Body of pancreas (tissue), 4 donors: ENCODE measurements around the gene AURKB.

Experiments used
- CTCF ChIP-seq, 7 experiments: fragments of 450-650 bp in 4 of 7; fragments of 200-600 bp in 3 of 7; sonication (generic) in 3 of 7; IDR thresholded peaks; one replicate each; pipeline ENCODE4 v1.5.1; 2016 to 2019; ENCODE audit warnings: antibody characterized with exemption in 7 of 7
- POLR2A ChIP-seq, 3 donors: fragments of 450-650 bp; IDR thresholded peaks; one replicate each; pipeline ENCODE4 v1.6.1; 2016; ENCODE audit warnings: antibody characterized with exemption in 3 of 3, mild to moderate bottlenecking in 2 of 3

GRCh38 chr17:8176998-8177731 is 33.2 kb downstream of the AURKB start:
- TF ChIP-seq POLR2A (IDR thresholded peaks at IDR 0.05) (no peak), CTCF (IDR thresholded peaks at IDR 0.05) (no peak)
